ENCODE data around the gene DLX3.

The DLX3 gene

GRCh38 chr17:49962599-49963308 is 32.3 kb downstream of the DLX3 start:
- no peak overlapping the region for H2BK12ac ChIP-seq (ENCODE audit: low read length in 2 of 2)
- no peak overlapping the region for H3K14ac ChIP-seq (ENCODE audit: low read length in 2 of 2)
- peaks cover 12% of the 10 kb centered on the region for H3K4me1 ChIP-seq (ENCODE audit: control insufficient read depth, insufficient read depth, low read depth, low read length)
- DNase-seq: no peak
- H2BK5ac ChIP-seq (ENCODE audit: low read depth, low read length, poor library complexity, severe bottlenecking): no peak overlapping the region
- H3K9ac ChIP-seq (ENCODE audit: low read length): no peak overlapping the region
- no peak overlapping the region for H3K27ac ChIP-seq (ENCODE audit: low read length, poor library complexity, severe bottlenecking)
- WGBS: 0% methylated on average over 1 of the region's 11 CpGs
- H4K8ac ChIP-seq (ENCODE audit: low read length): no peak overlapping the region
- H3K27me3 ChIP-seq (ENCODE audit: control insufficient read depth in 1 of 2, insufficient read depth in 1 of 2, low read length in 2 of 2): peaks cover 62 to 63% of the 10 kb centered on the region in 2 experiments
- H4K91ac ChIP-seq (ENCODE audit: low read length): no peak overlapping the region
- no peak overlapping the region for H3K4me2 ChIP-seq (ENCODE audit: low read length, poor library complexity, severe bottlenecking)
- no peaks in the 10 kb centered on the region for H3K9me3 ChIP-seq (ENCODE audit: control insufficient read depth, low read length)
- H3K18ac ChIP-seq (ENCODE audit: low read depth in 1 of 2, low read length in 2 of 2): no peak overlapping the region
- H2BK15ac ChIP-seq (ENCODE audit: low read depth, poor library complexity, severe bottlenecking): no peak overlapping the region
- H3K79me1 ChIP-seq (replicated peaks; ENCODE audit: low read length, poor library complexity, severe bottlenecking): no peaks in the 10 kb centered on the region
- H2BK120ac ChIP-seq (ENCODE audit: low read depth, low read length): no peak overlapping the region
- H3K4me3 ChIP-seq (ENCODE audit: insufficient read depth in 1 of 2, low read depth in 1 of 2, low read length in 2 of 2): no peak overlapping the region
- H2AFZ ChIP-seq (ENCODE audit: low read depth, low read length): no peak overlapping the region
- no peak overlapping the region for H3K23ac ChIP-seq (ENCODE audit: low read length in 2 of 2)
- no peak overlapping the region for H3K4ac ChIP-seq (ENCODE audit: low read depth in 1 of 2, low read length in 2 of 2)
- no peak overlapping the region for H2AK5ac ChIP-seq (ENCODE audit: low read length, severe bottlenecking)
- no peaks in the 10 kb centered on the region for H3K36me3 ChIP-seq (ENCODE audit: control insufficient read depth in 1 of 2, insufficient read depth in 2 of 2, low read depth in 1 of 2, low read length in 2 of 2)

GRCh38 chr17:49959183-49959935 is 35.7 kb downstream of the DLX3 start:
- H3K14ac ChIP-seq (ENCODE audit: low read length in 2 of 2): no peak overlapping the region
- no peak overlapping the region for H2BK120ac ChIP-seq (ENCODE audit: low read depth, low read length)
- no peak overlapping the region for H3K18ac ChIP-seq (ENCODE audit: low read depth in 1 of 2, low read length in 2 of 2)
- DNase-seq: no peak
- H4K91ac ChIP-seq (ENCODE audit: low read length): no peak overlapping the region
- WGBS: 49% methylated on average over 8 of the region's 8 CpGs
- H3K27me3 ChIP-seq (ENCODE audit: control insufficient read depth in 1 of 2, insufficient read depth in 1 of 2, low read length in 2 of 2): peaks cover 37 to 46% of the 10 kb centered on the region in 2 experiments
- no peak overlapping the region for H3K23ac ChIP-seq (ENCODE audit: low read length in 2 of 2)
- H3K4me2 ChIP-seq (ENCODE audit: low read length, poor library complexity, severe bottlenecking): no peak overlapping the region
- no peak overlapping the region for H2BK12ac ChIP-seq (ENCODE audit: low read length in 2 of 2)
- no peak overlapping the region for H2AFZ ChIP-seq (ENCODE audit: low read depth, low read length)
- H4K8ac ChIP-seq (ENCODE audit: low read length): no peak overlapping the region
- no peak overlapping the region for H2BK15ac ChIP-seq (ENCODE audit: low read depth, poor library complexity, severe bottlenecking)
- H3K9ac ChIP-seq (ENCODE audit: low read length): no peak overlapping the region
- H3K36me3 ChIP-seq (ENCODE audit: control insufficient read depth in 1 of 2, insufficient read depth in 2 of 2, low read depth in 1 of 2, low read length in 2 of 2): no peaks in the 10 kb centered on the region
- no peak overlapping the region for H3K4me3 ChIP-seq (ENCODE audit: insufficient read depth in 1 of 2, low read depth in 1 of 2, low read length in 2 of 2)
- H2AK5ac ChIP-seq (ENCODE audit: low read length, severe bottlenecking): no peak overlapping the region
- no peak overlapping the region for H3K4ac ChIP-seq (ENCODE audit: low read depth in 1 of 2, low read length in 2 of 2)
- no peaks in the 10 kb centered on the region for H3K79me1 ChIP-seq (replicated peaks; ENCODE audit: low read length, poor library complexity, severe bottlenecking)
- no peaks in the 10 kb centered on the region for H3K9me3 ChIP-seq (ENCODE audit: control insufficient read depth, low read length)
- peaks cover 7% of the 10 kb centered on the region for H3K4me1 ChIP-seq (ENCODE audit: control insufficient read depth, insufficient read depth, low read depth, low read length)
- H3K27ac ChIP-seq (ENCODE audit: low read length, poor library complexity, severe bottlenecking): no peak overlapping the region
- no peak overlapping the region for H2BK5ac ChIP-seq (ENCODE audit: low read depth, low read length, poor library complexity, severe bottlenecking)

DNA sequence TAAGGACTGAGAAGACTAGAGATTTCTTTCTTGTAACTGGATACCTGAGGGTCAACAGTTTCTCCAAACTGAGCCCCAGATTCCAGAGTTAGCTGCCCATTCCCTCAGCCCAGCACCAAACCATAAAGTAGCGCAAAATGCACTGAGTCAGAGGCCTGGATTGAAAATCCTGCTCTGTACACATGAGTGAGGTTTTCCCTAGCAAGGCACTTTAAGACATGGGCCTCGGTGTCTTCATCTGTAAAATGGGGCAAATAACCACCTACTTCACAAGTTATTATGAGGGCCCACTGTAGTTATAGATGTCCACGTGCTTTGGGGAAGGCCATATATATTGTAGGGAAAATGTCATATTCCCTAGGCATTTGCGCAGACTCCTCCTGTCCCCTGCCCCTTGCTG is 36.3 kb downstream of the DLX3 start:
- H2AK5ac ChIP-seq (ENCODE audit: low read length, severe bottlenecking): no peak overlapping the region

DNA sequence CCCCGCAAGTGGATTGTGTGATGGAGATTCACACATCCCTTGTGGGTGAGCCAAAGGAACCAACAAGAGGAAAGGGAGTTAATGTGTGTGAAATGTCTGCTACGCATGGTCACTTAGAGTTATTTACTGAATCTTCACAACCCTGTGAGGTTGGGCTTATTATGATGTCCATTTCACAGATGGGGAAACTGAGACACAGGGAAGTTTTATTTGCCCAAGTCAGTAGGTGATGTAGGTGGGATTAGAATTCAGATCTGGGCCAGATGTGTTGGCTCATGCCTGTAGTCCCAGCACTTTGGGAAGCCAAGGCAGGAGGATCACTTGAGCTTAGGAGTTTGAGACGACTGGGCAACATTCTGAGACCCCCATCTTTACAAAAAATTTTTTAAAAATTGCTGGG is 37.7 kb downstream of the DLX3 start:
- H2BK120ac ChIP-seq (ENCODE audit: low read depth, low read length): no peak overlapping the region
- no peak overlapping the region for H4K8ac ChIP-seq (ENCODE audit: low read length)
- H2BK5ac ChIP-seq (ENCODE audit: low read depth, low read length, poor library complexity, severe bottlenecking): no peak overlapping the region
- H3K36me3 ChIP-seq (ENCODE audit: control insufficient read depth in 1 of 2, insufficient read depth in 2 of 2, low read depth in 1 of 2, low read length in 2 of 2): no peaks in the 10 kb centered on the region
- no peak overlapping the region for H3K4ac ChIP-seq (ENCODE audit: low read depth in 1 of 2, low read length in 2 of 2)
- H2AFZ ChIP-seq (ENCODE audit: low read depth, low read length): no peak overlapping the region
- H2BK12ac ChIP-seq (ENCODE audit: low read length in 2 of 2): no peak overlapping the region
- H2BK15ac ChIP-seq (ENCODE audit: low read depth, poor library complexity, severe bottlenecking): no peak overlapping the region
- H3K9ac ChIP-seq (ENCODE audit: low read length): no peak overlapping the region
- peaks cover 17 to 25% of the 10 kb centered on the region in 2 experiments for H3K27me3 ChIP-seq (ENCODE audit: control insufficient read depth in 1 of 2, insufficient read depth in 1 of 2, low read length in 2 of 2)
- H3K18ac ChIP-seq (ENCODE audit: low read depth in 1 of 2, low read length in 2 of 2): no peak overlapping the region
- WGBS: 94% methylated on average over 3 of the region's 3 CpGs
- no peak overlapping the region for H3K27ac ChIP-seq (ENCODE audit: low read length, poor library complexity, severe bottlenecking)
- DNase-seq: no peak
- no peak overlapping the region for H3K14ac ChIP-seq (ENCODE audit: low read length in 2 of 2)
- no peak overlapping the region for H3K4me3 ChIP-seq (ENCODE audit: insufficient read depth in 1 of 2, low read depth in 1 of 2, low read length in 2 of 2)
- H3K4me2 ChIP-seq (ENCODE audit: low read length, poor library complexity, severe bottlenecking): no peak overlapping the region
- H2AK5ac ChIP-seq (ENCODE audit: low read length, severe bottlenecking): no peak overlapping the region
- no peaks in the 10 kb centered on the region for H3K79me1 ChIP-seq (replicated peaks; ENCODE audit: low read length, poor library complexity, severe bottlenecking)
- no peak overlapping the region for H3K23ac ChIP-seq (ENCODE audit: low read length in 2 of 2)
- H3K9me3 ChIP-seq (ENCODE audit: control insufficient read depth, low read length): no peaks in the 10 kb centered on the region
- H4K91ac ChIP-seq (ENCODE audit: low read length): no peak overlapping the region
- H3K4me1 ChIP-seq (ENCODE audit: control insufficient read depth, insufficient read depth, low read depth, low read length): peaks cover 9% of the 10 kb centered on the region

More for the DNA sequence above, 36.3 kb downstream of the DLX3 start:
- no peak overlapping the region for H3K23ac ChIP-seq (ENCODE audit: low read length in 2 of 2)
- H3K14ac ChIP-seq (ENCODE audit: low read length in 2 of 2): no peak overlapping the region
- H3K9me3 ChIP-seq (ENCODE audit: control insufficient read depth, low read length): no peaks in the 10 kb centered on the region
- no peak overlapping the region for H4K8ac ChIP-seq (ENCODE audit: low read length)
- no peaks in the 10 kb centered on the region for H3K36me3 ChIP-seq (ENCODE audit: control insufficient read depth in 1 of 2, insufficient read depth in 2 of 2, low read depth in 1 of 2, low read length in 2 of 2)
- no peak overlapping the region for H3K4me2 ChIP-seq (ENCODE audit: low read length, poor library complexity, severe bottlenecking)
- H3K4me1 ChIP-seq (ENCODE audit: control insufficient read depth, insufficient read depth, low read depth, low read length): peaks cover 3% of the 10 kb centered on the region
- no peak overlapping the region for H3K4me3 ChIP-seq (ENCODE audit: insufficient read depth in 1 of 2, low read depth in 1 of 2, low read length in 2 of 2)
- no peak overlapping the region for H2BK12ac ChIP-seq (ENCODE audit: low read length in 2 of 2)
- H2BK15ac ChIP-seq (ENCODE audit: low read depth, poor library complexity, severe bottlenecking): no peak overlapping the region
- H3K27me3 ChIP-seq (ENCODE audit: control insufficient read depth in 1 of 2, insufficient read depth in 1 of 2, low read length in 2 of 2): peaks cover 30 to 39% of the 10 kb centered on the region in 2 experiments
- no peak overlapping the region for H3K9ac ChIP-seq (ENCODE audit: low read length)
- H3K79me1 ChIP-seq (replicated peaks; ENCODE audit: low read length, poor library complexity, severe bottlenecking): no peaks in the 10 kb centered on the region
- H3K18ac ChIP-seq (ENCODE audit: low read depth in 1 of 2, low read length in 2 of 2): no peak overlapping the region
- no peak overlapping the region for H3K4ac ChIP-seq (ENCODE audit: low read depth in 1 of 2, low read length in 2 of 2)
- no peak overlapping the region for H2AFZ ChIP-seq (ENCODE audit: low read depth, low read length)
- H4K91ac ChIP-seq (ENCODE audit: low read length): no peak overlapping the region
- DNase-seq: no peak
- H2BK5ac ChIP-seq (ENCODE audit: low read depth, low read length, poor library complexity, severe bottlenecking): no peak overlapping the region
- 89% methylated on average over 3 of the region's 4 CpGs for WGBS
- no peak overlapping the region for H2BK120ac ChIP-seq (ENCODE audit: low read depth, low read length)
- H3K27ac ChIP-seq (ENCODE audit: low read length, poor library complexity, severe bottlenecking): no peak overlapping the region
